ENCODE data around the gene TP73.

GRCh38 chr1:3646596-3646995 is 5.7 kb upstream of the TP73 start:
- TF ChIP-seq EZH2 (IDR thresholded peaks at IDR 0.05; ENCODE audit: insufficient read depth, poor library complexity, severe bottlenecking) (no peak), EZH2phosphoT487 (IDR thresholded peaks at IDR 0.05; ENCODE audit: insufficient read depth, low read depth) (no peak)

Measured in GM23248 (cell line).